HepG2 (cell line): ENCODE data around the gene NFIC. TPM values are rescaled to one million over a fixed set of nuclear protein-coding genes. Genes with fewer than 3 reads are reported as not detected.

ENCODE experiments used
- ATAC-seq: fragments of 200-7000 bp; cut with Tn5 transposase; 3 replicates; pipeline ENCODE4 v1.9.1; 2020; ENCODE audit warnings: mild to moderate bottlenecking, moderate library complexity
- BruUV-seq: library from RNA; stranded (reverse); fragments of 400-500 nt; replicated peaks from 2 replicates; lab custom pipeline; 2021; lab: Mats Ljungman, UMichigan
- CTCF ChIA-PET: fragments of 300-600 bp; formaldehyde crosslinking; extraction: SDS; loops from one replicate; lab custom pipeline; 2021; ENCODE audit warnings: low total read pairs, inconsistent platforms, low intra/inter-chr PET ratio; lab: Yijun Ruan, JAX
- POLR2A ChIA-PET: fragments of 350-600 bp; sonication (Branson Sonifier 250); formaldehyde crosslinking; loops from one replicate; lab custom pipeline; 2020; ENCODE audit warnings: antibody characterized with exemption, inconsistent platforms; lab: Yijun Ruan, JAX
- DNase-seq: peaks from one replicate; pipeline ENCODE4 v3.0.0-alpha.2; 2015; ENCODE audit warnings: low spot score
- FAIRE-seq: peaks from 3 replicates; lab custom pipeline; 2011; peaks lifted over from hg19 to GRCh38; lab: Jason Lieb, UNC
- H2AFZ ChIP-seq: one replicate; pipeline ENCODE4 v1.6.1; 2011; ENCODE audit warnings: low read length, inconsistent platforms
- H3K27ac ChIP-seq: fragments of 300-600 bp; 3 replicates; pipeline ENCODE4 v1.8.0; 2011; ENCODE audit warnings: mixed run types, mild to moderate bottlenecking, mixed read lengths, low read length, inconsistent platforms; ENCODE audit not compliant: insufficient read depth; ENCODE audit errors: extremely low read length
- H3K27me3 ChIP-seq, 2 experiments: fragments of 200-600 bp in 1 of 2; 2 replicates in 1 of 2; 3 replicates in 1 of 2; pipeline versions ENCODE4 v1.6.0 to v1.8.0; 2011; ENCODE audit warnings: low read length in 2 of 2, mild to moderate bottlenecking in 2 of 2, moderate library complexity in 2 of 2, inconsistent platforms in 1 of 2; ENCODE audit not compliant: insufficient read depth in 2 of 2, control insufficient read depth in 1 of 2
- H3K36me3 ChIP-seq, 2 experiments: fragments of 200-600 bp in 1 of 2; replicated peaks in 1 of 2; 2 replicates in 1 of 2; 3 replicates in 1 of 2; pipeline versions ENCODE4 v1.5.1 to v1.8.0; 2011; ENCODE audit warnings: low read length in 2 of 2, inconsistent platforms in 1 of 2; ENCODE audit not compliant: insufficient read depth in 2 of 2, control insufficient read depth in 1 of 2
- H3K4me1 ChIP-seq: 2 replicates; pipeline ENCODE4 v1.5.1; 2012; ENCODE audit warnings: low read length, inconsistent platforms; ENCODE audit not compliant: insufficient read depth
- H3K4me2 ChIP-seq: 2 replicates; pipeline ENCODE4 v1.6.0; 2011; ENCODE audit warnings: low read depth, low read length, inconsistent platforms
- H3K4me3 ChIP-seq, 3 experiments: fragments of 200-600 bp in 1 of 3; sonication (generic), shearing (Covaris generic) in 1 of 3; replicated peaks in 1 of 3; 2 replicates each; pipeline ENCODE4 v1.5.1; 2011 to 2016; ENCODE audit warnings: low read length in 3 of 3, inconsistent platforms in 2 of 3, low read depth in 2 of 3, mild to moderate bottlenecking in 2 of 3, control low read depth in 1 of 3, mixed read lengths in 1 of 3; ENCODE audit not compliant: insufficient read depth in 1 of 3
- H3K79me2 ChIP-seq: one replicate; pipeline ENCODE4 v1.6.1; 2011; ENCODE audit warnings: low read length, inconsistent platforms; ENCODE audit not compliant: insufficient read depth
- H3K9ac ChIP-seq: 2 replicates; pipeline ENCODE4 v1.6.0; 2011; ENCODE audit warnings: mild to moderate bottlenecking, low read depth, low read length, inconsistent platforms; ENCODE audit not compliant: insufficient read depth
- H3K9me3 ChIP-seq: 2 replicates; pipeline ENCODE4 v1.5.1; 2012; ENCODE audit warnings: mild to moderate bottlenecking, low read length
- H4K20me1 ChIP-seq: 2 replicates; pipeline ENCODE4 v1.6.0; 2011; ENCODE audit warnings: inconsistent platforms, mild to moderate bottlenecking, low read length, moderate library complexity; ENCODE audit not compliant: insufficient read depth
- AGO1 ChIP-seq: fragments of 200-400 bp; formaldehyde crosslinking; IDR thresholded peaks from 2 replicates; pipeline ENCODE4 v1.6.1; 2017; ENCODE audit warnings: mild to moderate bottlenecking, low read depth, low read length, moderate library complexity; ENCODE audit not compliant: poor library complexity, severe bottlenecking
- MEF2D ChIP-seq: sonication (generic); formaldehyde crosslinking; IDR thresholded peaks from 2 replicates; pipeline ENCODE4 v1.5.1; 2020; ENCODE audit warnings: mild to moderate bottlenecking, missing genetic modification reagents
- NFE2L1 ChIP-seq: sonication (generic); formaldehyde crosslinking; IDR thresholded peaks from 2 replicates; pipeline ENCODE4 v1.4.0; 2020; ENCODE audit warnings: missing genetic modification reagents, mild to moderate bottlenecking, borderline replicate concordance
- NFKB2 ChIP-seq: sonication (generic); formaldehyde crosslinking; IDR thresholded peaks from 2 replicates; pipeline ENCODE4 v1.4.0; 2020; ENCODE audit warnings: missing genetic modification reagents, borderline replicate concordance
- PRPF4 ChIP-seq: fragments of 200-400 bp; formaldehyde crosslinking; IDR thresholded peaks from 2 replicates; pipeline ENCODE4 v1.6.1; 2016; ENCODE audit warnings: low read length, low read depth; ENCODE audit not compliant: poor library complexity, severe bottlenecking
- SP4 ChIP-seq: sonication (generic); formaldehyde crosslinking; IDR thresholded peaks from 2 replicates; pipeline ENCODE4 v1.8.1; 2023; ENCODE audit warnings: mild to moderate bottlenecking, missing genetic modification reagents
- ZNF124 ChIP-seq: sonication (generic); formaldehyde crosslinking; IDR thresholded peaks from 2 replicates; pipeline ENCODE4 v1.4.0; 2020; ENCODE audit warnings: missing genetic modification reagents
- ZNF230 ChIP-seq: sonication (generic); formaldehyde crosslinking; IDR thresholded peaks from 2 replicates; pipeline ENCODE4 v1.4.0; 2020; ENCODE audit warnings: mild to moderate bottlenecking, missing genetic modification reagents
- ZNF44 ChIP-seq: sonication (generic); formaldehyde crosslinking; IDR thresholded peaks from 2 replicates; pipeline ENCODE4 v1.5.1; 2020; ENCODE audit warnings: mild to moderate bottlenecking, missing genetic modification reagents
- ZNF83 ChIP-seq: sonication (generic); formaldehyde crosslinking; IDR thresholded peaks from 2 replicates; pipeline ENCODE4 v1.4.0; 2020; ENCODE audit warnings: missing genetic modification reagents, mild to moderate bottlenecking, borderline replicate concordance
- WGBS: methylation state at CpG from one replicate; pipeline ENCODE4 v1.1.6; 2017; ENCODE audit warnings: low lambda C conversion rate; 5-methylcytosine and 5-hydroxymethylcytosine counted together
- in situ Hi-C: cut with HindIII; loops from 2 replicates; pipeline ENCODE4 v1.10.0; 2017; ENCODE audit warnings: low pct_unique_long_range_greater_than_20kb; ENCODE audit not compliant: extremely low pct_ligation_motif_present
- intact Hi-C: fragments of 100-400 bp; cut with micrococcal nuclease; formaldehyde crosslinking; loops from one replicate; pipeline ENCODE4 v1.10.0; 2022; ENCODE audit not compliant: unreplicated experiment
- polyA plus RNA-seq, 8 experiments: library from polyadenylated mRNA; depleted of rRNA in 3 of 8; stranded (reverse) in 7 of 8; unstranded in 1 of 8; fragments of >200 nt; fragmentation: Illumina TruSeq in 4 of 8; extraction: Trizol in 4 of 8; gene quantifications; 2 replicates each; pipeline versions ENCODE4 v1.2.1 to v1.2.3, GENCODE V29; 2011 to 2016; ENCODE audit warnings: low read depth in 4 of 8, missing spikeins in 1 of 8, mixed read lengths in 1 of 8; ENCODE audit not compliant: insufficient read depth in 1 of 8
- total RNA-seq, 5 experiments: library from RNA; depleted of rRNA; stranded (reverse); fragments of >200 nt; fragmentation: Illumina TruSeq; extraction: Trizol; gene quantifications; 2 replicates each; pipeline ENCODE4 v1.2.3, GENCODE V29; 2016; ENCODE audit warnings: low read depth in 1 of 5
- TF ChIP-seq, protein P1 (sequence below): sonication (generic); formaldehyde crosslinking; IDR thresholded peaks from 2 replicates; pipeline ENCODE4 v1.4.0; 2020; ENCODE audit warnings: missing genetic modification reagents
- TF ChIP-seq, protein P2 (sequence below): sonication (generic); formaldehyde crosslinking; IDR thresholded peaks from 2 replicates; pipeline ENCODE4 v1.5.1; 2020; ENCODE audit warnings: missing genetic modification reagents, mild to moderate bottlenecking, borderline replicate concordance

The NFIC gene
- total and polyA plus RNA-seq, 2 of the 13 experiments (the other 11 are each of a cell fraction or from before 2014, with no cell fraction given) = 1.3 to 2.5 TPM

DNA sequence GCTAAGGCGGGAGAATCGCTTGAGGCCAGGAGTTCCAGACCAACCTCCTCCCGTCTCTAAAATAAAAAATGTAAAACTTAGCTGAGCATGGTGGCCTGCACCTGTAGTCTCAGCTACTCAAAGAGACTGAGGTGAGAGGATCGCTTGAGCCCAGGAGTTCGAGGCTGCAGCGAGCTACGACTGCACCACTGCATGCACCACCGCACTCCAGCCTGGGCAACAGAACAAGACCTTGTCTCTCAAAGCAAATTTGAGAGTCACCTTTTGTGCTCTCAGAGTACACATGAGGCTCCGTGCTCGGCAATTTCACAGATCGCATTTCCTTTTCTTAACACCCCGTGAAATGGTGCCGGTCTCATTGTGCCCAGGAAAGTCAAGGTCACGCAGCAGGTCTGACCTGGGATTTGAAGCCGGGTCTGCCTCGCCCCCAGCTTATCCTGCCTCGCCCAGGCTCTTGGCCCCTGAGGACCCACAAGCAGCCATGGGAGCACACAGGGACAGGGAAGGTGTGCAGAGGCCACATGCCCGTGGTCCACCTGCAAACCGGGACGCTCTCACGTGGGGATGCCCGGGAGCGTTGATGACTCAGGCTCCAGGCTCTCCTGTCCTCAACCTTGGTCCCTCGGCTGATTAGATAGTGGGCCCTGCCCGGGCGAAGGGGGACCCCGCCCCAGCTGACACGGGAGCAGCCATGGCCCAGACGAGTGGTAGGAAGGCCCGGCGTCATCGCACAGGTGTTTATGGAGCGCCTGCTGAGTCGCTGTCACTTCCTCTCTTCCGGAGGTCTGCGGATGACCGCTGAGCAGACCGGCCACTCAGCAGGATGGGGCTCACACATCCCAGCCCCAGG lies 115.1 kb downstream of the NFIC start (continued):
- TF ChIP-seq, protein P1, sequence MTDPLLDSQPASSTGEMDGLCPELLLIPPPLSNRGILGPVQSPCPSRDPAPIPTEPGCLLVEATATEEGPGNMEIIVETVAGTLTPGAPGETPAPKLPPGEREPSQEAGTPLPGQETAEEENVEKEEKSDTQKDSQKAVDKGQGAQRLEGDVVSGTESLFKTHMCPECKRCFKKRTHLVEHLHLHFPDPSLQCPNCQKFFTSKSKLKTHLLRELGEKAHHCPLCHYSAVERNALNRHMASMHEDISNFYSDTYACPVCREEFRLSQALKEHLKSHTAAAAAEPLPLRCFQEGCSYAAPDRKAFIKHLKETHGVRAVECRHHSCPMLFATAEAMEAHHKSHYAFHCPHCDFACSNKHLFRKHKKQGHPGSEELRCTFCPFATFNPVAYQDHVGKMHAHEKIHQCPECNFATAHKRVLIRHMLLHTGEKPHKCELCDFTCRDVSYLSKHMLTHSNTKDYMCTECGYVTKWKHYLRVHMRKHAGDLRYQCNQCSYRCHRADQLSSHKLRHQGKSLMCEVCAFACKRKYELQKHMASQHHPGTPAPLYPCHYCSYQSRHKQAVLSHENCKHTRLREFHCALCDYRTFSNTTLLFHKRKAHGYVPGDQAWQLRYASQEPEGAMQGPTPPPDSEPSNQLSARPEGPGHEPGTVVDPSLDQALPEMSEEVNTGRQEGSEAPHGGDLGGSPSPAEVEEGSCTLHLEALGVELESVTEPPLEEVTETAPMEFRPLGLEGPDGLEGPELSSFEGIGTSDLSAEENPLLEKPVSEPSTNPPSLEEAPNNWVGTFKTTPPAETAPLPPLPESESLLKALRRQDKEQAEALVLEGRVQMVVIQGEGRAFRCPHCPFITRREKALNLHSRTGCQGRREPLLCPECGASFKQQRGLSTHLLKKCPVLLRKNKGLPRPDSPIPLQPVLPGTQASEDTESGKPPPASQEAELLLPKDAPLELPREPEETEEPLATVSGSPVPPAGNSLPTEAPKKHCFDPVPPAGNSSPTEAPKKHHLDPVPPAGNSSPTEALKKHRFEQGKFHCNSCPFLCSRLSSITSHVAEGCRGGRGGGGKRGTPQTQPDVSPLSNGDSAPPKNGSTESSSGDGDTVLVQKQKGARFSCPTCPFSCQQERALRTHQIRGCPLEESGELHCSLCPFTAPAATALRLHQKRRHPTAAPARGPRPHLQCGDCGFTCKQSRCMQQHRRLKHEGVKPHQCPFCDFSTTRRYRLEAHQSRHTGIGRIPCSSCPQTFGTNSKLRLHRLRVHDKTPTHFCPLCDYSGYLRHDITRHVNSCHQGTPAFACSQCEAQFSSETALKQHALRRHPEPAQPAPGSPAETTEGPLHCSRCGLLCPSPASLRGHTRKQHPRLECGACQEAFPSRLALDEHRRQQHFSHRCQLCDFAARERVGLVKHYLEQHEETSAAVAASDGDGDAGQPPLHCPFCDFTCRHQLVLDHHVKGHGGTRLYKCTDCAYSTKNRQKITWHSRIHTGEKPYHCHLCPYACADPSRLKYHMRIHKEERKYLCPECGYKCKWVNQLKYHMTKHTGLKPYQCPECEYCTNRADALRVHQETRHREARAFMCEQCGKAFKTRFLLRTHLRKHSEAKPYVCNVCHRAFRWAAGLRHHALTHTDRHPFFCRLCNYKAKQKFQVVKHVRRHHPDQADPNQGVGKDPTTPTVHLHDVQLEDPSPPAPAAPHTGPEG (CRISPR knock-in tag) = no peak; the same call in 1 of the 2 replicates

GRCh38 chr19:3482507-3483225 lies 116.3 kb downstream of the NFIC start:
- intact Hi-C loops (no loop called here), in situ Hi-C loops (no loop called here)
- 78% methylated on average over 13 of the region's 49 CpGs for WGBS
- Histone ChIP-seq H3K4me2 (no peak overlapping the region), H3K9me3 (no peaks in the 10 kb centered on the region), H2AFZ (no peak overlapping the region), H3K9ac (no peak overlapping the region), H3K27ac (no peak overlapping the region), H4K20me1 (no peaks in the 10 kb centered on the region), H3K36me3 (no peaks in the 10 kb centered on the region), H3K79me2 (no peaks in the 10 kb centered on the region), H3K27me3 (no peaks in the 10 kb centered on the region), H3K4me1 (peaks cover 20% of the 10 kb centered on the region), H3K4me3 (no peak overlapping the region)
- POLR2A ChIA-PET = no interaction called here
- CTCF ChIA-PET = no interaction called here
- ATAC-seq = no peak
- no peak for FAIRE-seq
- TF ChIP-seq MEF2D (CRISPR knock-in tag) (no peak), NFE2L1 (no peak), NFKB2 (no peak), AGO1 (peak; percentile 31), PRPF4 (peak; percentile 47), SP4 (CRISPR knock-in tag) (no peak), ZNF230 (CRISPR knock-in tag) (no peak), ZNF124 (CRISPR knock-in tag) (no peak), ZNF83 (CRISPR knock-in tag) (no peak), ZNF44 (CRISPR knock-in tag) (no peak)
- TF ChIP-seq, protein P2, sequence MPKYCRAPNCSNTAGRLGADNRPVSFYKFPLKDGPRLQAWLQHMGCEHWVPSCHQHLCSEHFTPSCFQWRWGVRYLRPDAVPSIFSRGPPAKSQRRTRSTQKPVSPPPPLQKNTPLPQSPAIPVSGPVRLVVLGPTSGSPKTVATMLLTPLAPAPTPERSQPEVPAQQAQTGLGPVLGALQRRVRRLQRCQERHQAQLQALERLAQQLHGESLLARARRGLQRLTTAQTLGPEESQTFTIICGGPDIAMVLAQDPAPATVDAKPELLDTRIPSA (CRISPR knock-in tag) = no peak
- no peak for DNase-seq
- BruUV-seq = no TSS peak
